GM13976 (cell line): ENCODE measurements around the gene ZBTB18.

ENCODE experiments used
- DNase-seq: peaks from one replicate; pipeline ENCODE4 v3.0.0; 2012; ENCODE audit warnings: low spot score
- CTCF ChIP-seq: IDR thresholded peaks from 2 replicates; pipeline ENCODE4 v1.5.1; 2012; ENCODE audit warnings: borderline replicate concordance, mild to moderate bottlenecking; ENCODE audit not compliant: insufficient read depth; ENCODE audit errors: extremely low read depth, missing control alignments, control extremely low read depth
- in situ Hi-C: fragments of 300-500 bp; cut with MboI; formaldehyde crosslinking; loops from one replicate; pipeline ENCODE4 v1.12.0; 2022; ENCODE audit warnings: low sequenced_read_pairs, mixed read lengths, inconsistent platforms; ENCODE audit not compliant: unreplicated experiment

ZBTB18 gene

GRCh38 chr1:244102046-244102445, 51.0 kb downstream of the ZBTB18 start:
- in situ Hi-C loops = no loop called here
- no peak for TF ChIP-seq CTCF
- DNase-seq = no peak

GRCh38 chr1:244102468-244102867, 51.4 kb downstream of the ZBTB18 start:
- no peak for DNase-seq
- in situ Hi-C loops = no loop called here
- no peak for TF ChIP-seq CTCF

GRCh38 chr1:244104309-244105060, 53.4 kb downstream of the ZBTB18 start:
- DNase-seq = no peak
- in situ Hi-C loops = no loop called here
- no peak for TF ChIP-seq CTCF

- no peak for TF ChIP-seq CTCF
- in situ Hi-C loops = no loop called here
- DNase-seq = no peak
Measured at GRCh38 chr1:244106176-244106575, 55.1 kb downstream of the ZBTB18 start.
